ENCODE results near the gene NECAB2.

The NECAB2 gene

DNA sequence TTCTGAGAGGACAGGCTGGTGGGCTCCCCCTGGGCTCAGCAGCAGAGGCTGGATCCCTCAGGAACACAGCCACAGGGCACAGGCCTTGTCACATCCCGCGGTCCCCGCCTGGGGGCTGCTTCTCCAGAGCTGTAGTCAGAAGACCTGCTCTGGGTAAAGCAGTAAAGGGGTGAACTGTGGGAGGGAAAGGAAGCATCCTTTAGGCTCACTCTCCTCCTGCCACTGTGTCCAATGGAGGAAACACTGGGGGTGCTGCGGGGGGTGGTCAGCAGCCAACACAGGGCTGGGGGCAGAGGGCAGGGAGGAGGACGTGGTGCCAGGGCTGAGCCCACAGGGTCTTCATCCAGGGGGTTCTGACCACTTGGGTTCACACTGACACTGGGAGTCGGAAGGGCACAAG is 79.6 kb downstream of the NECAB2 start:
- no peak for DNase-seq

- DNase-seq = no peak
These were observed 80.2 kb downstream of the NECAB2 start for GRCh38 chr16:84048270-84048669.

GRCh38 chr16:84048871-84049270 is 80.8 kb downstream of the NECAB2 start:
- DNase-seq = no peak

GRCh38 chr16:84049403-84050060 is 81.5 kb downstream of the NECAB2 start:
- DNase-seq = no peak

- no peak for DNase-seq
These were observed 82.3 kb downstream of the NECAB2 start for GRCh38 chr16:84050316-84050715.

DNA sequence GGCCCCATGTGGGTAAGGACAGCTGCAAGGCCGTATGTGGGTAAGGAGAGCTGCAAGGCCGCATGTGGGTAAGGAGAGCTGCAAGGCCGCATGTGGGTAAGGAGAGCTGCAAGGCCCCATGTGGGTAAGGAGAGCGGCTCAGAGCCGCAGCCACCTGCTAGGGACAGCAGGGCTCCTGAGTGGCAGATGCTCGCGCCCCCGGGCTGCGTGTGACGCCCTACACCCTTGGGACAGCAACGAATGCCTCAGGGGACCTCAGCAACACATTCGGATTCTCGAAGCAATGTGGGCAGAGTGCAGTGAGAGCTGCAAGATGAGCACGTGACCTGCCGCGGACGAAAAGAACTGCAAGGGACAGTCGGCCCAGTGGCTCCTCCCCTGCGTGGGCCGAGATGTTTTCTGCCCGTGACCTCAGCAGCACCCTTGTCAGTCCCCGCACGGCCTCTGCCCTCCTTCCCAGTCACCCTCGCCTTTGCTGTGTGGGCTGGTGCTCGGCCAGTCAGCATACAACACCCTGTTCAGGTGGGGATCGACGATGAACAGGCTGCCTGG is 84.1 kb downstream of the NECAB2 start:
- no peak for DNase-seq

Data from DMS79 (cell line).